HL-60/S4 treated with retinoic acid at 250 ng/mL for 4 days and 3 days (cell line): Measurements from ENCODE around the gene SLC16A4.
"Not testable (repeated sequence)": the region's sequence is repeated elsewhere in the genome, so short reads cannot be mapped to it uniquely, and the experiment has no call there.

ENCODE experiments used
- in situ Hi-C: fragments of 300-500 bp; cut with MboI; formaldehyde crosslinking; loops from 2 replicates; pipeline ENCODE4 v1.7.0; 2022; ENCODE audit warnings: low sequenced_read_pairs

Gene SLC16A4

DNA sequence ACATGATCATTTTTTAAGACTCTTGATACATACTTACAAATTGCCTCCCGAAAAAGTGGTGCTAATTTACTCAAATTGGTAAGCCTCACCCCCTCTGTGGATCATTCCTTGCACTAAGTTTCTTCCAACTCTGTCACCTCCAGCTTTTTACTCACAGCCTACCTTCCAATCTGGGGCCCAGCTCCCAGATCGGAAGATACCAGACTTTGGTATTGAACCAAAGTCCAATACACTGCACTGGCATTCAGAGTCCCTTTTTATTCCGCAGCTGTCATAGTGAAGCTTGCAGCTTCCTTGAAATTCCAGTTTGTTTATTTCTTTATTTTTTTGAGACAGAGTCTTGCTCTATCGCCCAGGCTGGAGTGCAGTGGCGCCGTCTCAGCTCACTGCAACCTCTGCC, 18.5 kb upstream of the SLC16A4 start:
- in situ Hi-C loops, result no loop called here

GRCh38 chr1:110408488-110408887, 17.7 kb upstream of the SLC16A4 start:
- in situ Hi-C loops, result no loop called here

- in situ Hi-C loops, result no loop called here
Observed at GRCh38 chr1:110407260-110408210, 16.7 kb upstream of the SLC16A4 start, which contains the start of gene LAMTOR5. TSS of gene LAMTOR5 (minus strand) at chr1:110407694. CDS start at chr1:110407620, 74 bp downstream.

GRCh38 chr1:110406407-110406806, 15.6 kb upstream of the SLC16A4 start:
- in situ Hi-C loops, result not testable (repeated sequence)

DNA sequence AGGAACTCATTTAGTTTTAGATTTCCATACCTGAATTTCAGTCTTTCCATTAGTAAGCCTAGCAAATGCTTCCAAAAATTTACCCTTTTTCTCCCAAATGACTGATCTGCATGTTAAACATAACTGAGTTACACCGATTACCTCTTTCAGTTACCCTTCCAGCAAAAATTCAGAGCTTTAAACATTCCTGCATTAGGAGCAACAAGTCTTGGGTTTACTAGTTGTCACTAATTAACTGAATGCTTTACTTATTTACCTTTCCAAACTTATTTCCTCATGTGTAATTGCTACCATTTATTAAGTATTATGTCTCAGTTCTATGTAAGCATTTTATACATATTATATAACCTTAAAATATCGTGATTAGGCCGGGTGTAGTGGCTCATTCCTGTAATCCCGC, 13.6 kb upstream of the SLC16A4 start:
- in situ Hi-C loops, result no loop called here

DNA sequence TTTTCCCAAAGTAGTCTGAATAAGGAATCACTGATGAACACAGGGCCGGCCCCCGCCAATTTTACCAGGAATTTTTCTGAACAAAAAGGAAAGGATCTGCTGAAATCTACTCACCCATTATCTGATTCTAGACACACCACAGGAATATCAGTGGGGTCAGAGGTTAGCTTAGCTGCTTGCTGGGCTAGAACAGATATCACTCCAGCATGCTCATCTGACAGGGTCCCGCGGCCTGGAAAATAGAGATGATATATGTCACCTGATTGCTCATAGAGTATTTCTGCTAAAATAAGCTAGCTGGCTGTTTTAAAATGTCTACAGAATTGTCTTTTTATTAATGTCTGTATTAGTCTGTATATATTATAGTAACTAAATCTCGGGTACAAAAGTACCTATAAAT, 13.0 kb upstream of the SLC16A4 start:
- in situ Hi-C loops, result no loop called here

- in situ Hi-C loops, result not testable (repeated sequence)
Observed at GRCh38 chr1:110396259-110396958, 5.6 kb upstream of the SLC16A4 start.

GRCh38 chr1:110394493-110394820, 3.6 kb upstream of the SLC16A4 start:
- in situ Hi-C loops, result no loop called here

GRCh38 chr1:110393691-110394492, 3.1 kb upstream of the SLC16A4 start:
- in situ Hi-C loops, result no loop called here

DNA sequence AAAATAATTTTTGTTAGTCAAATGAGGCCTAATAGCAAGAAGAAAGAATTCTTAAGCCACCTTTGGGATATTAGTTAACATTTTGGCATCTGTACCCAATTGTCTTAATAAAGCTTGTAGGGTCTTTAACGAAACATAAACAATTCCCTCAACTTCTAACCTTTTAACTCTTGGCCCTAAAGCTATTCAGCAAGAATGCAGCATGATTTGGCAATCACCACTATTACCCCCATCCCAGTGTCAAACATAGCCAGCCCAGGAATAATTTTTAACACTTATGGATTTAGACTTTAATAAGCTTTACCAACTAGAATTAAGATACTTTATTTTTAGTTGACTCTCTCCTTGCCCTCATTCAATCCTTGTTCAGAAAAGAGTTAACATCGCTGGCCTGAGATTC, 2.5 kb upstream of the SLC16A4 start:
- in situ Hi-C loops, result no loop called here

DNA sequence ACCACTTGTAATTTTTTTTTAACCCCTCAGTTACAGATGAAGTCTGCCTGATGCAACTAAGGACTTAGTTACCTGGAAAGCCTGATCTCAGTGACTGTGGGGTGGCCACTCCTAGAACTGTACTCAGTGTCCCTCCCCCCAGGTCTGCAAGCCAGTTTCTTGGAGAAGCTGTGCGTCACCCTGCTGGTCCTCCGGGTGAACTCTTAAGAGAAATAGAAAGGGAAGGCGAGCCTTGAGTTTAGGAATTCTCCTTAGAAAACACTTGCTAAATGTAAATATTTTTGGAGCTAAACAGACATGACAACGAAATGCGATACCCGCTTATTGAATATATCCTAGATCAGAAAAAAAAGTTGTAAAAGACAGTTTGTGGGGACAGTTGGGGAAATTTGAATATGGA, 730 bp downstream of the SLC16A4 start:
- in situ Hi-C loops, result no loop called here

DNA sequence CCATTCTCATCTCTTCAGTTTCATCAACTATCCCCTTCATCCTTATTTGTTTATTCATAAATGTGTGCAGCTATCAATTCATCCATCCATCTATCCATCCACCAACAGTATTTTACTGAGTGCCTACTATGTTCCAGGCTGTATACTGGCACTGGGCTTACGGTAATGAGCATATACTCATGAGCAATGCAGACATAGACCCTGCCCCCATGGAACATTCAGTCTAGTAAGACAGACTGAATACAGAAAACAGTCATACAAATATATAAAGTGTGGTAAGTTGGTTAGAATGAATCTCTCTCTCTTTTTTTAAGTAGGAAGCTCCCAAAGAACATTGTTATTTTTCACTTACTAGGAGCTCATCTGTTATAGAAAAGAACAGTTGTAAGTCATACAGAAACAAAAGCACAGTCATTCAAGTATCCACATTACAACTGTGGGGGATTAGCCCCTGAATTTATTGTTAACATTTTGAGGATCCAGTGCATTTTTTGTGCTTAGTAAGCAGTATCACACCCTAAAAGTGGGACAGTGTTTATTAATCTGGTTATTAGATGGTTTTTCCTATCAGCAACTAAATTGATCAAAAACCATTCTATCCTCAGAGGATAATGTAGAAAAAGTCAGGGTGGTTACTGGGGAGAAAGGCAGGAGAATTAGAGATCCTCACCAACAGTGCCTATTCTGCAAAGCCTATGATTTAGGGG, 3.6 kb downstream of the SLC16A4 start:
- in situ Hi-C loops, result no loop called here

- in situ Hi-C loops, result no loop called here
Observed at GRCh38 chr1:110385369-110385768, 5.5 kb downstream of the SLC16A4 start.

DNA sequence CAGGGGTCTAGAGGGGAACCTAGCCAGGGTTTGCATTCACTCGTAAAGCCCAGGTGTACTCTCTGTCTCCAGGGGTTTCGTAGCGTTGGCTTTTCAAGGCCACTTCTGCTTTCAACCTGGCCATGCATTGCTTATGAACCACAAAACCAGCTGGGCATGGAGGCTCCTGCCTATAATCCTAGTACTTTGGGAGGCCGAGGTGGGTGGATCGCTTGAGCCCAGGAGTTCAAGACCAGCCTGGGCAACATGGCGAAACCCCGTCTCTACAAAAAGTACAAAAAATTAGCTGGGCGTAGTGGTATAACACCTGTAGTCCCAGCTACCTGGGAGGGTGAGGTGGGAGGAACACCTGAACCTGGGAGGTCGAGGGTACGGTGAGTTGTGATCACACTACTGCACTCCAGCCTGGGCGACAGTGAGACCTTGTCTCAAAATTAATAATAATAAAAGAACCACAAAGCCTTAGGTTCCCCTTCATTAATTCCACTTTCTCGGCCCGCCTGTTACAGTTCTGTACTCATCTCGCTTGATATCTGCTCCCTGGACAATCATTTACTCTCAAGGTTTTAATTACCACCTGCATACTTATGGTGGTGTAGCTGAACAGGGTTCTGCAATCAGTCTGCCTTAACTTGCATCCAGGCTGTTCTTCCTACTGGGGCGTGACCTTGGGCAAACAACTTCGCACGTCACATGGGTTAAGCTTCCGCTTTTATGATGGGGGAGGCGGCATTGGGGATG, 6.1 kb downstream of the SLC16A4 start:
- in situ Hi-C loops, result no loop called here

- in situ Hi-C loops, result no loop called here
Observed at GRCh38 chr1:110383251-110383990, 7.4 kb downstream of the SLC16A4 start.

- in situ Hi-C loops, result no loop called here
Observed at GRCh38 chr1:110380672-110381283, 10.0 kb downstream of the SLC16A4 start.

GRCh38 chr1:110375490-110375889, 15.3 kb downstream of the SLC16A4 start:
- in situ Hi-C loops, result no loop called here

DNA sequence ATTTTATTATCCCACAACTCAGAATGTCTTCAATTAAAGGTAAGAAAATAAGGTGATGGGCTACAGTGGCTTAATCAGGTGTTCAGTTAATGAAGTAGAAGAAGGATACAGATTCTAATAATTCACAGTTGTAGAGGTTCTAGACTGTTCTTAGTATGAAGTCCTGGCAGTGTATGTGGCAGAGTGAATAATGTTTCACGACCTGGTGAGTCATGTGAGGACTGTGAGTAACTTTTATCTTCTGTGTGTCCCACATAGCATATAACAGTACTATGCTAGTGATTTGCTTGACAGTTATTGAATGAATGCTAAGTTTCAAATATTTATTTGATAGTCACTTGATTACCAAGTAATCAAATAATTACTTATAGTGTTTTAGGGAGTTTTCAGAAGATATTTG, 20.0 kb downstream of the SLC16A4 start:
- in situ Hi-C loops, result no loop called here

DNA sequence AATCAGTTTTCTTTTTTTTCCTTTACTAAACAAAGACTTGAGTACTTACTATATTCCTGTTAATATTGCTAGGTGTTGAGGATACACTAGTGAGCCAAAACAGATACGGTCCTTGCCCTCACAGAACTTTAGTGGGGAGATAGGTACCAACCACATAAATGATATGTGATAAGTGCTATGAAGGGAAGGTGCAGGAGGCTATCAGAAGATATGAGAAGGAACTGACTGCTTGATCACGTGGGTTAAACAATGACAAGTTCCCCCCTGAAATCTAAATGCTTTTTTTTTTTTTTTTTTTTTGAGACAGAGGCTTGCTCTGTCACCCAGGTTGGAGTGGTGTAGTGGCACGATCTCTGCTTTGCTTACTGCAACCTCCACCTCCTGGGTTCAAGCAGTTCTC, 26.6 kb downstream of the SLC16A4 start:
- in situ Hi-C loops, result no loop called here
